ENCODE data around the gene TMEM178B.

Gene TMEM178B

DNA sequence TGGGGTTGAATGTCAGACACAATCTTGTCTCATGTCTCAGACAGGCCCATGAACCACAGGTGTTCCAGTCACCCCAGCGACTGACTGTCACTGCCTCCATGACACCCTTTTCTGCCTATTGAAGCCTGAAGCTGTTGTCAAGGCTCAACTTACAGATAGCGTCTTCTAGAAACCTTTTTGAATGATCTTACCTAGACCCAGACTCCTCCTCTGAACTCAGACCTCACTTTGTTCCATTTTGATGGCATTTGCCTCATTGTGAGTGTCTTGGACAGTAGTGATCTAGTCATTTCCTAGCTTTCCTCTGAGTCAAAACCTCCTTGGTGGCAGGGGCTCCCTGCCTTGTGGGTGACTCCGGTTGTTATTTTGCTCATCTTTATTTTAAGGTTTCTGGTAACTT, 379.0 kb downstream of the TMEM178B start:
- H3K4me3 Mint-ChIP-seq, result no peak overlapping the region
- TF ChIP-seq, protein P1, sequence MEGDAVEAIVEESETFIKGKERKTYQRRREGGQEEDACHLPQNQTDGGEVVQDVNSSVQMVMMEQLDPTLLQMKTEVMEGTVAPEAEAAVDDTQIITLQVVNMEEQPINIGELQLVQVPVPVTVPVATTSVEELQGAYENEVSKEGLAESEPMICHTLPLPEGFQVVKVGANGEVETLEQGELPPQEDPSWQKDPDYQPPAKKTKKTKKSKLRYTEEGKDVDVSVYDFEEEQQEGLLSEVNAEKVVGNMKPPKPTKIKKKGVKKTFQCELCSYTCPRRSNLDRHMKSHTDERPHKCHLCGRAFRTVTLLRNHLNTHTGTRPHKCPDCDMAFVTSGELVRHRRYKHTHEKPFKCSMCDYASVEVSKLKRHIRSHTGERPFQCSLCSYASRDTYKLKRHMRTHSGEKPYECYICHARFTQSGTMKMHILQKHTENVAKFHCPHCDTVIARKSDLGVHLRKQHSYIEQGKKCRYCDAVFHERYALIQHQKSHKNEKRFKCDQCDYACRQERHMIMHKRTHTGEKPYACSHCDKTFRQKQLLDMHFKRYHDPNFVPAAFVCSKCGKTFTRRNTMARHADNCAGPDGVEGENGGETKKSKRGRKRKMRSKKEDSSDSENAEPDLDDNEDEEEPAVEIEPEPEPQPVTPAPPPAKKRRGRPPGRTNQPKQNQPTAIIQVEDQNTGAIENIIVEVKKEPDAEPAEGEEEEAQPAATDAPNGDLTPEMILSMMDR (IDR thresholded peaks at IDR 0.05; ENCODE audit: unreplicated experiment in 3 of 3), result no peak
- H3K27me3 Mint-ChIP-seq (ENCODE audit: low read depth), result peaks cover 3% of the 10 kb centered on the region
- no peak overlapping the region for H3K27ac Mint-ChIP-seq
- H3K36me3 Mint-ChIP-seq (ENCODE audit: low read depth), result no peaks in the 10 kb centered on the region
- no peaks in the 10 kb centered on the region for H3K9me3 Mint-ChIP-seq
- H3K4me1 Mint-ChIP-seq, result no peaks in the 10 kb centered on the region

DNA sequence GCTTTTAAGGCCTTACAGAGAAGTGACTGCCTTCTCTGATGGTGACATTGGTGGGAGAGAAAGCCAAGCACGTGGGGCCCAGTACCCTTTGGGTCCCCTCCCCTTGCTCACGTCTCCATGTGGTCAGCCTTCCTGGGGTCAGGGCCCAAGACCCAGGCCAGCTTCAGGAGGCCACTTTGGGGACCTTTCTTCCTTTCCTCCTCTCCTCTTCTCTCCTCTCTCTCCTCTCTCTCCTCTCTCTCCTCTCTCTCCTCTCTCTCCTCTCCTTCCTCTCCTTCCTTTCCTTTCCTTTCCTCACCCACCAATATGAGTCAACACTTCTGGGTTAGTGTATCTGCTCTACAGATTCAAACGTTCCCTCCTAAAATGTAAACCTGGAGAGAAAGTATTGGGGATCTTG, 380.5 kb downstream of the TMEM178B start:
- Mint-ChIP-seq H3K27ac (no peak overlapping the region), H3K4me3 (no peak overlapping the region), H3K4me1 (no peaks in the 10 kb centered on the region), H3K27me3 (ENCODE audit: low read depth) (peaks cover 3% of the 10 kb centered on the region), H3K36me3 (ENCODE audit: low read depth) (no peaks in the 10 kb centered on the region), H3K9me3 (no peaks in the 10 kb centered on the region)
- TF ChIP-seq, protein P1 (IDR thresholded peaks at IDR 0.05; ENCODE audit: unreplicated experiment in 3 of 3), result no peak

DNA sequence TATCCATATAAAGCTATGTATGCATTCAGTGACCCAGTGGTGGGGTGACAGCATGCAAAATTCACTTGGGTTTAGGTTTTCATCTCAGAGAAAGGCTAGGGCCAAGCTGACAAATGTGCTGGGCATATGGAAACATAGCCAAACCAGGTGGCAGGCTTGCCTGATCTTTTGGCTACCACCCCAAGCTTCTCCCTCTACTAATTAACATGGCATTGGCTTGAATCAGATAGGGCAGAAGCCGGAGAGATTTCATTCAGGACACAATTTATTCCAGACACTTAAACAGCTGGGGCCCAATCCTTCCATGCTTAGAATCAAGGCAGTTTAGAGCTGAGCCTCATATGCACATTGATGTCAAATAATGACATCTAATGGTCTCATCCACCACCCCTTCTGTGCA, 381.9 kb downstream of the TMEM178B start:
- peaks cover 3% of the 10 kb centered on the region for H3K4me1 Mint-ChIP-seq
- TF ChIP-seq, protein P1 (IDR thresholded peaks at IDR 0.05; ENCODE audit: unreplicated experiment in 3 of 3), result no peak
- no peaks in the 10 kb centered on the region for H3K9me3 Mint-ChIP-seq
- H3K36me3 Mint-ChIP-seq (ENCODE audit: low read depth), result no peaks in the 10 kb centered on the region
- no peak overlapping the region for H3K4me3 Mint-ChIP-seq
- H3K27me3 Mint-ChIP-seq (ENCODE audit: low read depth), result peaks cover 2% of the 10 kb centered on the region
- H3K27ac Mint-ChIP-seq, result no peak overlapping the region

DNA sequence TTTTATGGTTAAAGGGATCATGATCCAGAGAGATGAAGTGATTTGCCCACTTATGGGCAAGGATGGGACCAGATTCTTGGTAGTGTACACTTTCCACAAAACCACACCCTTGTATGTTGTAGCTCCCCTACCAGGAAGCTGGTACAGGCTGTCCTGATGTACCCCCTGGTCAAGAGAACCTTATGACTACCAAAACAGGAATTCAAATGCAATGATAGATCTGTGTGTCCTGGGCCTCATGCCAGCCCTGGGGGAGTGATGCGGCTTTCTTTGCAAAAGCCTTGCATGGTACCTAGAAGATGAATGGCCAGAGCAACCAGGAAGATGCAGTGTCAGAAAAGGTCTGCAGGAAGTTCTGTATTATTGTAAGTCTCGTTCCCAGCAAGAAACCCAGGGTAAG, 382.4 kb downstream of the TMEM178B start:
- Mint-ChIP-seq H3K9me3 (no peaks in the 10 kb centered on the region), H3K36me3 (ENCODE audit: low read depth) (no peaks in the 10 kb centered on the region), H3K4me3 (no peak overlapping the region), H3K4me1 (peaks cover 9% of the 10 kb centered on the region), H3K27me3 (ENCODE audit: low read depth) (no peaks in the 10 kb centered on the region), H3K27ac (no peak overlapping the region)
- TF ChIP-seq, protein P1 (IDR thresholded peaks at IDR 0.05; ENCODE audit: unreplicated experiment in 3 of 3), result no peak

DNA sequence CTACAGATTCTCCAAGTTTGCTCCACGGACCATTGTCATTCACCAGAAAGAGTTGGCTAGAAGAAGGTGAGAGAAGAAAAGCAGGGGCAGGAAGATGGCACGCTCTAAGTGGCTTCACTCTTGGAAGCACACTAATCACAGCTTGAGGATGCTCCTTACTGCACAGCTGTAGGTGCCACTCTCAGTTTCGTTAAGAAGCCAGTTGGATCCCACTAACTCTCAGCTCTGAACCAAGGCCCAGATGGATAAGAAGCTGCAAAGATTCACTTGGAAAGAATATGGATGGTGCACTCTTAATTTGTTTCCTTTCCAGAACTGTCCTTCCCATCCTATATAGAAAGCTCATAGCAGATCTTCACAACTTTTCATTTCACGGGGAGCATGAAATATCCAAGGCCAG, 382.8 kb downstream of the TMEM178B start:
- no peaks in the 10 kb centered on the region for H3K36me3 Mint-ChIP-seq (ENCODE audit: low read depth)

More for the DNA sequence above, 382.8 kb downstream of the TMEM178B start:
- TF ChIP-seq, protein P1 (IDR thresholded peaks at IDR 0.05; ENCODE audit: unreplicated experiment in 3 of 3), result no peak
- no peaks in the 10 kb centered on the region for H3K9me3 Mint-ChIP-seq
- no peak overlapping the region for H3K27ac Mint-ChIP-seq
- no peaks in the 10 kb centered on the region for H3K27me3 Mint-ChIP-seq (ENCODE audit: low read depth)
- H3K4me1 Mint-ChIP-seq, result peaks cover 9% of the 10 kb centered on the region
- H3K4me3 Mint-ChIP-seq, result no peak overlapping the region
